Peyer's patch (tissue), 4 donors: Measurements from ENCODE around the gene FRMD4A.

Experiments used
- CTCF ChIP-seq, 6 experiments: fragments of 450-650 bp in 4 of 6; fragments of 200-600 bp in 2 of 6; sonication (generic) in 1 of 6; IDR thresholded peaks; one replicate each; pipeline ENCODE4 v1.5.1; 2017 to 2019; ENCODE audit warnings: antibody characterized with exemption in 6 of 6, mild to moderate bottlenecking in 3 of 6, moderate library complexity in 1 of 6
- POLR2A ChIP-seq, 2 donors: fragments of 450-650 bp; IDR thresholded peaks; one replicate each; pipeline ENCODE4 v1.5.1; 2017; ENCODE audit warnings: antibody characterized with exemption in 2 of 2, mild to moderate bottlenecking in 2 of 2, moderate library complexity in 2 of 2

- TF ChIP-seq POLR2A (IDR thresholded peaks at IDR 0.05) (no peak), CTCF (IDR thresholded peaks at IDR 0.05) (peak in 3 of 6 experiments; percentile 1 to 24 (median 16))
These were observed 373.9 kb downstream of the FRMD4A start for GRCh38 chr10:13956826-13957225.
